Stimulated activated CD8-positive, alpha-beta memory T cell treated with anti-CD3 and anti-CD28 coated beads, Interleukin-15, amount 100 ng/mL, for 24 hours (primary cell): ENCODE measurements around the gene ABCC3.

ENCODE experiments used
- DNase-seq: peaks from one replicate; pipeline ENCODE4 v3.0.0-alpha.2; 2020; ENCODE audit warnings: low read depth

Gene ABCC3

DNA sequence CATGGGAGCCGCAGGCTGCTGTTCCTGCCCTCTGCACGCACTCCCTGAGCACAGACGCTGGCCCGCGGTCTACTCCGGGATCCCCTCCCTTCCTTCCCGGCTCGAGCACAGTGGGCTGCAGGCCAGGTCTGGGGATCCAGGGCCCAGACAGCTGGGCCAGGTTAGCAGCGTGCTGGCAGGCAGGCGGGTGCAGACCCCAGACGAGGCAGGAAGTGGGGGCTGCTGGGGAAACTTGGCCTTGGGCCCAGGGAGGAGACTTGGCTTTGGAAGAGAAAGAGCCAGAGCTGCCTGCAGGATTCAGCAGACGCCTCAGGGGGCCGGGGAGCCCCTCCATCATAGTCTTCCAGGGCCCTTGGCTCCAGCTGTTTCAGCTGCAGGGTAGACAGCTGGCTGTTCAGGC, 30.2 kb upstream of the ABCC3 start:
- DNase-seq, result no peak

DNA sequence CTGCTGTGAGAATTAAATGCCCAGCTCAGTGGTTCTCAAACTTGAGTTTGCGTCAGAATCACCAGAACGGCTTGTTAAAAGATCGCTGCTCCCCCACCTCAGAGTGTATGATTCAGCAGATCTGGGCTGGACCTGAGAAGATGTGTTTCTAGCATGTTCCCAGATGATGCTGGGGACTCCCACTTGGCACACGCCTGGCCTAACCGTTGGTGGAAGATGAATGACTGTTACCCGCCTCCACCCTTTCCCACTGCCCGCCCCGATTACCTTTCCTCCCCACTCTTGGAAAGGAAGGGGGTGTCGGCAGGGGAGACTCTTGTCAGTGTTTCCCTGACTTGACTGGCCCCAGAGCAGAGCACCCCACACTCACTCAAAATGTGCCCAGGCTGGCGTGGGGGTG, 29.3 kb upstream of the ABCC3 start:
- DNase-seq, result no peak

DNA sequence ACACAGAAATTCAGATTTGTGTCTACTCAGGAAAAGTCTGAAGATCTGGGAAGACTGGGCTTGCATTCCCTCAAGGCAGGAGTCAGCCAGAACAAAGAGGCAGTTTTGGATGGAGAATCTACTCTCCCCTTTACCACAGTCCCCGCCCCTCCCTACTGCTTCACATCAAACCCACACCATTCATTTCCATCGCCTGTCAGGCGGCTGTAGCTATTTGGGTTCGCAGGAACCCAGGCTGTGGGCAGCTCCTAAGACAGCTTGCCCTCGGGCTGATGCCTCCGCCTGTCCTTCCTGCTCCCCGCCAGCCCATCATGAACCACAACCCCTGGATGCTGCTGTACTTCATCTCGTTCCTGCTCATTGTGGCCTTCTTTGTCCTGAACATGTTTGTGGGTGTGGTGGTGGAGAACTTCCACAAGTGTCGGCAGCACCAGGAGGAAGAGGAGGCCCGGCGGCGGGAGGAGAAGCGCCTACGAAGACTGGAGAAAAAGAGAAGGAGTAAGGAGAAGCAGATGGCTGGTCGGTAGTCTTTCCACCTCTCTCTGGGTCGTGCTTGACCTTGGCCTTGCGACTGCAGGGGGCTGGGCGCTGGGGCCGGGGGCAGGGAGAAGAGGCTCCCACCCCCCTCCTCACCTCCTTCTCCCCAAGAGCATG, 27.0 kb upstream of the ABCC3 start:
- DNase-seq, result no peak

DNA sequence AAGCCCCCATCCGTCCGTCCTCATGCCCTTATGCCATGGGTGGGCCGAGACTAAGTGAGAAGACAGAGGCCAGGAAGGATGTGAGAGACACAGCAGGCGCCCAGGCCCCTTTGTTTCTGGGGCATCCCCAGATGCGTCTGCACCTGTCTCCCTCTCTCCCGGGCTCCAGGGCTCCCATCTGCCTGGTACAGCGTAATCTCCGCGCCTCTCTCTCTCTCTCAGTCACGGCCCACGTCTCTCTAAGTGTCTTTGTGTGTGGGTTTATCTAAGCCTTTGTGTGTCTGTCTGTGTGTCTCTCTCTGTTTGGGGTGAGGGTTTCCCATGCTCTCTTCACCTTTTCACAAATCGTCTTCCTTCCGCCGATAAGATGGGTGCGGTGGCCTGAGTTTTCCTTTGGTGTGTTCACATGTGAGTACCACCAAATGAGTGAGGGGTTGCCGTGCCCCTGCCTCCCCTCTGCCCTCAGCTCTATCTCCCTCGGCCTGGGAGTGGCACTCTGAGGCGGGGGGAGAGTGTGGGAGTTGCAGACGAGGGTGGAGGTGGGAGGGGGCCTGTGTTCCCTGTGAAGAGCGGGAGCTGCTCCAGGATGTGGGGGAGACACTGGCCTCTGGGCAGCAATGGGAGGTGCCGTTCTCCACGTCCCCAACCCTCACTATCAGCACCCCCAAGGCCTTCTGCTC, 25.8 kb upstream of the ABCC3 start:
- DNase-seq, result no peak

DNA sequence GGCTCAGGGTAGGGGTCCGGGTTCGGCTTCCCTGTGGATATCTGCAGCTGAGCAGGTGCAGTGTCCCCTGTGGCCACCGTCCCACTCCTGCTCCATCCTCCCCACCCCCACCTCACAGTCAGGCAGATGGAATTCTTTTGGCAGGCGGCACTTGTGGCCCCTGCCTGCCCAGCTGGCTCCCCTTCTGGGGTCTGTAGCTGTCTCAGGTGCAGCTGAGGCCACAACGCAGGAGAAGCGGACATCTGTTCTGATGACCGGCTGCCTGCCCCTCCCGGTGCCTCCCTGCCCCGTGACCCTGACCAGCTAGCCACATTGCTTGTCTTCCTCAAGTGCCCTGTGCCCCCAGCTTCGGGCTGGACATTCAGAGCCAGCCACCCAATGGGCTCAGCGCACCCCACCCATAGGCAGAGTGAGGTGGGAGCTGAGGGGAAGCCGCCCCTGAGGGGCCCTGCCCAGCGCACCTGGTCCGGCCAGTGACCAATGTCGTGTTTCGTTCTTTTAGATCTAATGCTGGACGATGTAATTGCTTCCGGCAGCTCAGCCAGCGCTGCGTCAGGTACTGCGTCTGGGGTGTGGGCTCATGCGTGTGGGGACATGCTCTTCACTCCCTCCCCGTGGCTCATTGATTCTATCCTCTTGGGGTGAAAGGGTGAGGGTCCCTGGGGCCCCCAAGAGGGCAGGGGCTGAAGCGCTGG, 25.2 kb upstream of the ABCC3 start:
- DNase-seq, result no peak

DNA sequence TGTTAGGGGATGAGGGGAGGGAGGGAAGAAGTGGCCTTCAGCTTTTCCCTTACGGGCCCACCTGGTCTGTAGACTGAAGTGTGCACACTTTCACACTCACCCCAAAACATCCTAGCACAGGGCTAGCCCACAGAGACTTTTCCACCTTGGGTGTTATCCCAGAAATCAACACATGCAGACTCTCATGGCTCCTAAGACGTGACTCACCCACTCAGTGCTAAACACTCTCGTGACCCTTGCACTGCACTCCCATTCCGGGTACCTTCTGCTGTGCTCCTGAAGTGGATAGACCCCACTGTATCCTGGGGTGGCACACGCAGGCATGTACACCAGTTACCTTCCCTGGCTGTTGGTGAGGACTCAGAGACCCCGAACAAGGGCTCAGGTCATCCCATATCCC, 23.0 kb upstream of the ABCC3 start:
- DNase-seq, result no peak

DNA sequence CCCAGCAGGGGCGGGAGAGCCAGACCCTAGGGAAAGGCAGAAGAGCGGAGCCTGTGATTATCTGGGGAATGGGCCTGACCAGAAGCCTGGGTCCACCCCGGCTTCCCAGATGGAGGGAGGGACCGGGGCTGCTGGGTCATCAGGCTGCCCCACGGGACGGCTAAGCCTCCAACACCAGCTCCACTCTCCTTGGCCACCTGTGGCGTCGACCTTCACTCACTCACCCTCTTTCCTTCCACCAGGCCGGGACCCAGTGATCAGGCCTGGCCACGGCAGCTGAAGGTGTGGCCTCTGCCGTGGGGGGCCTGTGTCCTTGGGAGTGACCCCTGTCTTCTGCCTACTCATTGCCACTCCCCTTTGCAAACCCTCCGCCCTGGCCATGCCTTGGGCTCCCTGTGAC, 22.4 kb upstream of the ABCC3 start:
- DNase-seq, result no peak

DNA sequence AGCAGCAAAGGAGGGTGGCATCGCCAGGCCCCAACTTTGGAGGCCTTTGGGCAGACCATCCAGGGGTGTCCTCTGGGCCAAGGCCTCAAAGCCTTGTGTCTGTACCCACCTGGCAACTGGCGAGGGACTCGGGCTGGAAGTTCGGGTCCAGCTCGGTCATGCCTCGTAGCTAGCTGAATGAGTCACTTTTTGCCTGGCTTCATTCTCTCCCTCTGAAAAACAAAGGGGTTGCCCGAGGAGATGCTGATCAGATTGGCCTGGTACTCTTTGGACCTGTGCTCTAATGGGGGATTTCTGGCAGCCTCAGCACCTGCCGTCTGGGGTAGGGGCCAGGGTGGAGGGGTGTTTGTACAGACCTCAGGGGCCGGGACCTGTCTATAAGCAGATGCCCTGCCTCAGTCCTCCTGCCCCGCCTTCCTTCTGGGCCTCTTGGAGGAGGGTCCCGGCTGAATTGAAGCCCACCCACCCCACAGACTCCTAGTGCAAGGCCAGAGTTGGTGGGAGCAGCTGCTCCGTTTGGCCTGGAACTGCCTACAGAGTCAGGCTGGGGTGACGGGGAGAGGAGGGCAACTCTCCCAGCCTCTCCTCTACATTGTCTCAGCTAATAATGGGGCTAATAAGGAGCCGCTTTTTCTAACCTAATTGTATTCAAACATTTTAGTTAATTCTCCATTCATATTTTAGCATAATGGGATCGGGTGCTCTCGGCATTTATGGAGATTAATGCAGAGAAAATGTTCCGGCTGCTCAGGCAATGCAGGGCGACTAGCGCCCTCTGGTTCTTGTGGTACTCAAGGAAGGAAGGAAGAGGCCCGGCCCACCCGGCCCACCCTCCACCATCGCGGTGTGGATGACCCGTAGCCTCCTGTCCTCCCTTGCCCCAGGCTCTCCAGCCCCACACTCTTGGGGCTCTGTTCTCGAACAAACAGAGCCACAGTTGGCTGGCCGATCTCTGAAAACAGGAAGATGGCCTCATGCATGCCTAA, 21.4 kb upstream of the ABCC3 start:
- no peak for DNase-seq

DNA sequence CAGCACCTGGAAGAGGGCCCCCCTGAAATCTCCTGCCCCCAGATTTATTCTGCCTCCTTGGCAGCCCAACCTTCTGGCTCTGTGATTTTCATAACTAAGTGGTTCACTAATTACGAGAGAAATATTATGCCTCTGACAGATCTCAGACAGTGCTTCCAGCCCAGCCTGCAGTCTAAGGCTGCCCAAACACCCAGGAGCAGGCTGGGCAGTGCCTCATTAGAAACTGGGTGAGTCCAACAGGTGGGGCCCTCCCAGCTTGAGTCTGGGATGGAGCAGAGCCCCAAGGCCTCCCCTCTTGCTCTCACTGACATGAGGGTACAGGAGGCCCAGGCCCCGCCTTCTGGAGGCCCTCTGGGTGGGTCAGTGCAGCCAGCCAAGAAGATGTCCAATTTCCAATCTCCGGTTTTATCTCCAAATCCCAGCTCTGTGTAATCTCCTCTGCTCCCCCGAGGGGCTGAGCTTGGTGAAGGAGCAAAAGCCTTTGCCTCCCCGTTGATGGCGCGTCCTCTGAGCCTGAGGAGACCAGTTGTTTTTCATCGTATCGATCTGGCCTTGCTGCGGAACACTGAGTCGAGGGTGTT, 20.1 kb upstream of the ABCC3 start:
- DNase-seq, result no peak

DNA sequence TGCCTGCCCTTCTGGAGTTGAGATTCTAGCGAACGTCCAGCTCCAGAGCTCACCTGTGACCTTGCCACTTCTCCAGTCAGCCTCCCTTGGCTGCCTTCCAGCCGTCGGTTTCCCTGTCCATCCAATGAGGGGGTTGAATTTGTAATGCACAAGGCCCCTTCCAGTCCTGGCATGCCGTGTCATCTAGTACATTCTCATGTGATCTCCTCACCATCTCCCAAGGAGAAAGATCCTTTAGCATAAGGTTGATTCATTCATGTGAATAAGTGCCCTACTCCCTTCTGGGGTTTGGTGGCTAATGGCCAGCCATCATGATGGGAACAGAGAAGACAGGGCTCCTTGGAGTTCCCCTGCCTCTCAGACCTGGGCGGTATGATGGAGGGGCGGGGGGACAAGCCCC, 18.9 kb upstream of the ABCC3 start:
- no peak for DNase-seq

DNA sequence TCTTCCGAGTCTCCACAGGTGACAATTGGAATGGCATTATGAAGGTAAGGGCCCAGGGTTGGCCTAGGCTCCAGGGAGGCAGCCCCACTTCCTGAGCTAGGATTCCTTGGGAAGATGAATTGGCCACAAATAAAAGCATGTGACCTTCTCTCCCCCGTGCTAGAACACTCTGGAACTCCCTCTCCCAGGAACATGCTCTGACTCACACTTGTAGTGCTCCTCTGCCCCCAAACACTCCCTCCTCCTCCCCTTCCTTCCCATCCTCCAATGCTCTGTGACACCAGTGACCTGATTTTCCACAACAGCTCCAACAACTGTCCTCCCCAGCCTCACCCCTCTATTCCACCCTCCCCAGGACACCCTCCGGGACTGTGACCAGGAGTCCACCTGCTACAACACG, 16.4 kb upstream of the ABCC3 start:
- DNase-seq, result no peak

DNA sequence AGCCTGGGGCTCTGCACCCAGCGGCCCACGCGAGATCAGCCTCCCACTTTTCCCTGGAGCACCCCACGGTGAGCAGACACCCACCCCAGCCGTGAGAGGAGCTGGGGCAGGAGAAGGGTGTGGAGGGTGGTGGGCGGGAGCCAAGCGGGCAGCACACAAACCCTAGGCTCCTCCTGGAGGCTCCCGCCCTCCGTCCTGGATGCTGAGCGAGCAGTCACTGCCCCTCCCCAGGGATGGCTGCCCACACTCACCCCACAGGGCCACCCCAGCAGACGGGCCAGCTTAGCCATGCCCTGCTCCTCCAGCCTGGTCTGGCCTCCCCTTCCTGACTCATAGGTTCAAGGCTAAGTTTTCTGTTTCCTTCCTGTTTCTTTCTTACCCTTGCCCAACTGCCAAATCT, 15.7 kb upstream of the ABCC3 start:
- DNase-seq, result no peak

DNA sequence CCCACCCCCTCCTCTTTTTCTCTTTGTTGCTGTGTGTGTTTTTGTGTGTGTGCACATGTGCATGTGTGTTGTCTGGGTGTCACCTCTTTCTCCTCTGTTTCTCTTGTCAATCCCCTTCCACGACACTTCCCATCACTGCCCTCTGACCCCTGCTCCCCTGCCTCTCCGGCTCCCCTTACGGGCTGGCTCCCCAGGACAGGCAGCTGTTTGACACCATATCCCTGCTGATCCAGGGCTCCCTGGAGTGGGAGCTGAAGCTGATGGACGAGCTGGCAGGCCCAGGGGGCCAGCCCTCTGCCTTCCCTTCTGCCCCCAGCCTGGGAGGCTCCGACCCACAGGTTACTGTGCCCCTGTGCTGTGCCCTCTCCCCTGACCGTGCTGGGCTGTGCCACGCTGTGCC, 15.2 kb upstream of the ABCC3 start:
- DNase-seq, result no peak

DNA sequence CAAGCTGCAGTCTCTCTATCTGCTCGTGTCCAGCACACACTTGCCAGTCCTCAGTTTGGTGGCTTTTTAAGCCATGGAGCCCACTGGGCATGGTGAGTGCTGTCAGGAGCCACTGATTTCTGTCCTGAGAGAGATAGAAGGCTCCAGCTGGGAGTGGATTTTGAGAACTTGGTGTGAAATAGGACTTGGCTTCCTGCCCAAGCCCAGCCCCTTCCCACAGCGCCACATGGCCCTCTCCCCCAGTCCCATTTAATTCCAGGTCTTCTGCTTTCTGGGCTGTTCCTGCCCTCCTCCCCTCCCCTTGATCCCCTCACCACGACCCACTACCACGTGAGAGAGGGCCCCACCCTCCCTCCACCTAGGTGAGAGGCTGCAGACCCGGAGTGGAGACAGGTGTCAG, 14.4 kb upstream of the ABCC3 start:
- no peak for DNase-seq

DNA sequence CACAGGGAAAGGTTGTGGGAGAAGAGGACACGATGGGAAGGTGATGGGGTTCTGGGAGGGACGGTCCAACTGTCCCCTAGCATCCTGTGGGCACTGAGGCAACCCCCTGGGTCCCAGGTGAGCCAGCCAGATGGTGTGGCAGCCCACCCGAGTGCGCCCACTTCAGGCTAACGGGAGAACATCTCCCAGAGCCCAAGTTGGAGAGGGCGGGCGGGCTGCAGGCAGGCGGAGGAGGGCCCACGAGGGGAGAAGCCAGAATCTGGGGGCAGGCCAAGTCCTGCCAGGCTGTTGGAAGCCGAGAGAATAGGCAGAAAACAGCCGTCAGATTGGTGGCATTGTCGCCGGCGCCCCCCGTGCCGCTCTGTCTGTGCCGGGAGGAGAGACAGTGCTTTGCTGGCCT, 13.8 kb upstream of the ABCC3 start:
- DNase-seq, result no peak

DNA sequence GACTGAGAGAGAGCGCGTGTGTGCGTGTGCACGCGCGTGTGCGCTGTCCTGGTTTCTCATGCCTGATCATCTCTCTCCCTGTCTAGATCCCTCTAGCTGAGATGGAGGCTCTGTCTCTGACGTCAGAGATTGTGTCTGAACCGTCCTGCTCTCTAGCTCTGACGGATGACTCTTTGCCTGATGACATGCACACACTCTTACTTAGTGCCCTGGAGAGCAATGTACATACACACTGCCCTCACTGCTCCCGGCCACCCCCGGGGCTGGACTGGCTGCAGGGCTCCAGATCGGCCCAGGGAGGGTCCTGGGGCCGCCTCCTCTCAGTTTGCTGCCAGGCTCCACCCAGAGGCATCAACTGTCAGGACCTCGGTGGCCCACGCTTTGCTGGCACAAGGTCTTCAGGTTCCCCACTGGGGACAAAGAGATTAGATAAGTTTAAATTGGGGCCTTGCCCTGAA, 13.1 kb upstream of the ABCC3 start:
- DNase-seq, result no peak

DNA sequence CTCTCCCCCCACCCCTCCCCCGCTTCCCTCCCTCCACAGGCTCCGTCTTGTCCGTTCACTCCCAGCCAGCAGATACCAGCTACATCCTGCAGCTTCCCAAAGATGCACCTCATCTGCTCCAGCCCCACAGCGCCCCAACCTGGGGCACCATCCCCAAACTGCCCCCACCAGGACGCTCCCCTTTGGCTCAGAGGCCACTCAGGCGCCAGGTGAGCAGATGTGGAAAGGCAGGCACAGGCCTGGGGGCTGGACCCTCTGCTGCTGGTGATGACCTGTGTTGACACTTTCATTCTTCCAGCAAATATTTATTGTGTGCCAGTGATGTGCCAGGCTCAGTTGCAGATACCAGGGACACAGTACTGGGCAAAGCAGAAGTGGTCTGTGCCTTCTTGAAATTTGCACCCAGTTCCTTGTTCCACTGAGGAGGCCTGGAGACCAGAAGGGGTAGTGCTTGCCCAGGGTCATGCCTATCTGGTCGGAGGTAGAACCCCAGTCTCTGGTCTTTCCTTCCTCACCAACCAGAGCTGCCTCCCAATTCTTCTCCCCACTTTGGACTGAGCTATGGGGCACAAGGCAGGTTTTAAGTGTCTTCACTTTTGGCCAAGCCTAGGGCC, 10.3 kb upstream of the ABCC3 start:
- DNase-seq, result no peak

DNA sequence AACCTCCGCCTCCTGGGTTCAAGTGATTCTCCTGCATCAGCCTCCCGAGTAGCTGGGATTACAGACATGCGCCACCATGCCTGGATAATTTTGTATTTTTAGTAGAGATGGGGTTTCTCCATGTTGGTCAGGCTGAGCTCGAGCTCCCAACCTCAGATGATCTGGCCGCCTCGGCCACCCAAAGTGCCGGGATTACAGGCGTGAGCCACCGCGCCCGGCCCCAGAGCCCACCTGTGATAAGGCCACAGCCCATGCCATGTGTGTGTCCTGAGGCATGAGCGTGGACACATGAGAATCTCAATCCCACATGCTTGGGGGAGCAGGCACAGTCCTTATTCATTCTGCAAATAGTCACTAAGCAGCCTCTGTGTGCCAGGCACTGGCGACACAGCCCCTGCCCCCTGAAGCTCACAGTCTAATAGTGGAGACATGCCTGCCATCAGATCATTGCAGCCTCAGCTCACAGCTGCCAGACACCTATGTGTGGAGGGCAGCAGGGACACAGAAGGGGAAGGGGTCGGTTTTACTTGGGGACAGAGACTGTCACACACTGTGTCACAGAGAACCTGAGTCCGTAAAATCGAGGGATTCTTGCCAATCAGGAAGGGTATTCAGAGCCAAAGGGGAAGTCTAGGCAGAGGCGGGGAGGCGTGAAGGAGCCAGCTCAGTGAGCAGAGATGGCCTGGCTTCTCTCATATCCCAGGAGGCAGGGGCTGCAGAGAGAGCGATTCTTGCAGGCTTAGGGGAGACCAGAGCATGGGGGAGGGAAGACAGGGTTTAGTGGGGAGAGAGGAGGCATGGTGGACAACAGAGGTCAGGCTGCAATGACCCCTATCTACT, 9.4 kb upstream of the ABCC3 start:
- DNase-seq, result no peak

DNA sequence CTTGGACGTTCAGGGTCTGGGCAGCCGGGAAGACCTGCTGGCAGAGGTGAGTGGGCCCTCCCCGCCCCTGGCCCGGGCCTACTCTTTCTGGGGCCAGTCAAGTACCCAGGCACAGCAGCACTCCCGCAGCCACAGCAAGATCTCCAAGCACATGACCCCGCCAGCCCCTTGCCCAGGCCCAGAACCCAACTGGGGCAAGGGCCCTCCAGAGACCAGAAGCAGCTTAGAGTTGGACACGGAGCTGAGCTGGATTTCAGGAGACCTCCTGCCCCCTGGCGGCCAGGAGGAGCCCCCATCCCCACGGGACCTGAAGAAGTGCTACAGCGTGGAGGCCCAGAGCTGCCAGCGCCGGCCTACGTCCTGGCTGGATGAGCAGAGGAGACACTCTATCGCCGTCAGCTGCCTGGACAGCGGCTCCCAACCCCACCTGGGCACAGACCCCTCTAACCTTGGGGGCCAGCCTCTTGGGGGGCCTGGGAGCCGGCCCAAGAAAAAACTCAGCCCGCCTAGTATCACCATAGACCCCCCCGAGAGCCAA, 8.6 kb upstream of the ABCC3 start:
- peak; percentile 29 for DNase-seq
